Measurements from ENCODE around the gene CALML4.

The CALML4 gene

DNA sequence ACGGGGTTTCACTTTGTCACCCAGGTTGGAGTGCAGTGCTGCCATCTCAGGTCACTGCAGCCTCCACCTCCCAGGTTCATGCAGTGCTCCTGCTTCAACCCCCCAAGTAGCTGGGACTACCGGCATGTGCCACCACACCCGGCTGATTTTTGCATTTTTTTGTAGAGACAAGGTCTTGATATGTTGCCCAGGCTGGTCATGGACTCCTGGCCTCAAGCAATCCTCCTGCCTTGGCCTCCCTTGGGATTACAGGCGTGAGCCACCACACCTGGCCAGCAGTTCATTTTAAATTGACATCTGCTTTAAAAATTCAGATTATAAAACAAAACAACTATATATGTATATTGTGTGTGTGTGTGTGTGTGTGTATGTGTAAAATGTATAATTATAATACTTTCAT is 38.3 kb downstream of the CALML4 start:
- TF ChIP-seq, protein P1, sequence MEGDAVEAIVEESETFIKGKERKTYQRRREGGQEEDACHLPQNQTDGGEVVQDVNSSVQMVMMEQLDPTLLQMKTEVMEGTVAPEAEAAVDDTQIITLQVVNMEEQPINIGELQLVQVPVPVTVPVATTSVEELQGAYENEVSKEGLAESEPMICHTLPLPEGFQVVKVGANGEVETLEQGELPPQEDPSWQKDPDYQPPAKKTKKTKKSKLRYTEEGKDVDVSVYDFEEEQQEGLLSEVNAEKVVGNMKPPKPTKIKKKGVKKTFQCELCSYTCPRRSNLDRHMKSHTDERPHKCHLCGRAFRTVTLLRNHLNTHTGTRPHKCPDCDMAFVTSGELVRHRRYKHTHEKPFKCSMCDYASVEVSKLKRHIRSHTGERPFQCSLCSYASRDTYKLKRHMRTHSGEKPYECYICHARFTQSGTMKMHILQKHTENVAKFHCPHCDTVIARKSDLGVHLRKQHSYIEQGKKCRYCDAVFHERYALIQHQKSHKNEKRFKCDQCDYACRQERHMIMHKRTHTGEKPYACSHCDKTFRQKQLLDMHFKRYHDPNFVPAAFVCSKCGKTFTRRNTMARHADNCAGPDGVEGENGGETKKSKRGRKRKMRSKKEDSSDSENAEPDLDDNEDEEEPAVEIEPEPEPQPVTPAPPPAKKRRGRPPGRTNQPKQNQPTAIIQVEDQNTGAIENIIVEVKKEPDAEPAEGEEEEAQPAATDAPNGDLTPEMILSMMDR (IDR thresholded peaks at IDR 0.05; ENCODE audit: insufficient read depth, low read length), result no peak
- no peak for TF ChIP-seq SPI1 (IDR thresholded peaks at IDR 0.05; ENCODE audit: borderline replicate concordance, low read depth)
- no peak for TF ChIP-seq GABPA (IDR thresholded peaks at IDR 0.05; ENCODE audit: low read depth)
- no peak for TF ChIP-seq POLR2AphosphoS5 (IDR thresholded peaks at IDR 0.05; ENCODE audit: low read depth)
- DNase-seq (ENCODE audit: low read depth in 1 of 2, low spot score in 1 of 2), result no peak
- Histone ChIP-seq H3K4me3 (replicated peaks; ENCODE audit: insufficient read depth, low read length) (no peak overlapping the region), H3K27me3 (ENCODE audit: insufficient read depth, poor library complexity, severe bottlenecking) (no peaks in the 10 kb centered on the region), H3K27ac (replicated peaks) (no peak overlapping the region)

DNA sequence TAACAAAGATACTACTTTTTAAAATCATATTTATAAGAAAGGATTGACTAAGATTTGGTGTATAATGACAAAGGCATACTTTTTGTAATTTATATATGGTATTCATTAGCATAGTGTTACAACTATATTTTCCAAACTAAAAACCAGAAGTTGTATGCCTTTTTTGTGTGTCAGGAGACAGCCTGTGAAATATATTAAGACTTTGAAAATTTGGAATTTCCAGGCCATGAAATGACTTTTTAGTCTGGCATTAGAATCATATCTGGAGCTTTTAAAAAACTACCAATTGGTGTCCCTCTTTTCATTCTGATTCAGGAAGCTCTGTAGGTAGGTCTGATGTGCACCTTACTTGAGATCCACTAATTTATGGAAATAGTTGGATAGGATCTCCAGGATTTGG is 41.9 kb downstream of the CALML4 start:
- no peak for DNase-seq (ENCODE audit: low read depth in 1 of 2, low spot score in 1 of 2)
- Histone ChIP-seq H3K27me3 (ENCODE audit: insufficient read depth, poor library complexity, severe bottlenecking) (no peaks in the 10 kb centered on the region), H3K27ac (replicated peaks) (no peak overlapping the region), H3K4me3 (replicated peaks; ENCODE audit: insufficient read depth, low read length) (no peak overlapping the region)
- TF ChIP-seq POLR2AphosphoS5 (IDR thresholded peaks at IDR 0.05; ENCODE audit: low read depth) (no peak), SPI1 (IDR thresholded peaks at IDR 0.05; ENCODE audit: borderline replicate concordance, low read depth) (no peak)

DNA sequence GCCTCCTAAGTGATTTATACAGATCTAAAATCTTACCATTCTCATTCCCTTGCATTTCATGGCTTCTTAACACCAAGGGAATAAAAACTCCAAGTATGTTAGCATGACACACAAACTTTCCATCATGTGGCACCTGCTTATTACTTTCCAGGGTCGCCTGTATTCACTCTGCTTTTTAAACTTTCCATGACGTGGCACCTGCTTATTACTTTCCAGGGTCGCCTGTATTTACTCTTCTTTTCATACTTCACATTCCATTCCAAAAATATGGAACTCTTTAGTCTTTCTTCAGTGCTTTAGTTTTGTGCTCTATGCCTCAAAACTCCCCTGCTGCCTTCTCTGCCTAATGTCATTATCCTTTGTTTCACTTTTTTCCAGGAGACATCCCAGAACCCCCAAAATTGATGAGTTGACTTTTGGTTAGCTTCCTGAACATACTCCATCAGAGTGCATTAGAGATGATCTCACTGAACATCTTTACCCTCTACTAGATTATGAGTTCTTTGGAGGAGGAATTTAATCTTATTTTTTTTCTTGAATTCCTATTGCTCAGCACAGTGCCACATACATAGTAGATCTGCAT is 47.0 kb downstream of the CALML4 start:
- no peak overlapping the region for H3K27ac ChIP-seq (replicated peaks)
- DNase-seq (ENCODE audit: low read depth in 1 of 2, low spot score in 1 of 2), result no peak
- TF ChIP-seq SPI1 (IDR thresholded peaks at IDR 0.05; ENCODE audit: borderline replicate concordance, low read depth) (no peak), GABPA (IDR thresholded peaks at IDR 0.05; ENCODE audit: low read depth) (no peak), POLR2AphosphoS5 (IDR thresholded peaks at IDR 0.05; ENCODE audit: low read depth) (no peak)
- TF ChIP-seq, protein P1 (IDR thresholded peaks at IDR 0.05; ENCODE audit: insufficient read depth, low read length), result no peak
- TF ChIP-seq, protein P2, sequence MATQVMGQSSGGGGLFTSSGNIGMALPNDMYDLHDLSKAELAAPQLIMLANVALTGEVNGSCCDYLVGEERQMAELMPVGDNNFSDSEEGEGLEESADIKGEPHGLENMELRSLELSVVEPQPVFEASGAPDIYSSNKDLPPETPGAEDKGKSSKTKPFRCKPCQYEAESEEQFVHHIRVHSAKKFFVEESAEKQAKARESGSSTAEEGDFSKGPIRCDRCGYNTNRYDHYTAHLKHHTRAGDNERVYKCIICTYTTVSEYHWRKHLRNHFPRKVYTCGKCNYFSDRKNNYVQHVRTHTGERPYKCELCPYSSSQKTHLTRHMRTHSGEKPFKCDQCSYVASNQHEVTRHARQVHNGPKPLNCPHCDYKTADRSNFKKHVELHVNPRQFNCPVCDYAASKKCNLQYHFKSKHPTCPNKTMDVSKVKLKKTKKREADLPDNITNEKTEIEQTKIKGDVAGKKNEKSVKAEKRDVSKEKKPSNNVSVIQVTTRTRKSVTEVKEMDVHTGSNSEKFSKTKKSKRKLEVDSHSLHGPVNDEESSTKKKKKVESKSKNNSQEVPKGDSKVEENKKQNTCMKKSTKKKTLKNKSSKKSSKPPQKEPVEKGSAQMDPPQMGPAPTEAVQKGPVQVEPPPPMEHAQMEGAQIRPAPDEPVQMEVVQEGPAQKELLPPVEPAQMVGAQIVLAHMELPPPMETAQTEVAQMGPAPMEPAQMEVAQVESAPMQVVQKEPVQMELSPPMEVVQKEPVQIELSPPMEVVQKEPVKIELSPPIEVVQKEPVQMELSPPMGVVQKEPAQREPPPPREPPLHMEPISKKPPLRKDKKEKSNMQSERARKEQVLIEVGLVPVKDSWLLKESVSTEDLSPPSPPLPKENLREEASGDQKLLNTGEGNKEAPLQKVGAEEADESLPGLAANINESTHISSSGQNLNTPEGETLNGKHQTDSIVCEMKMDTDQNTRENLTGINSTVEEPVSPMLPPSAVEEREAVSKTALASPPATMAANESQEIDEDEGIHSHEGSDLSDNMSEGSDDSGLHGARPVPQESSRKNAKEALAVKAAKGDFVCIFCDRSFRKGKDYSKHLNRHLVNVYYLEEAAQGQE (IDR thresholded peaks at IDR 0.05; ENCODE audit: insufficient replicate concordance, low read depth), result no peak

DNA sequence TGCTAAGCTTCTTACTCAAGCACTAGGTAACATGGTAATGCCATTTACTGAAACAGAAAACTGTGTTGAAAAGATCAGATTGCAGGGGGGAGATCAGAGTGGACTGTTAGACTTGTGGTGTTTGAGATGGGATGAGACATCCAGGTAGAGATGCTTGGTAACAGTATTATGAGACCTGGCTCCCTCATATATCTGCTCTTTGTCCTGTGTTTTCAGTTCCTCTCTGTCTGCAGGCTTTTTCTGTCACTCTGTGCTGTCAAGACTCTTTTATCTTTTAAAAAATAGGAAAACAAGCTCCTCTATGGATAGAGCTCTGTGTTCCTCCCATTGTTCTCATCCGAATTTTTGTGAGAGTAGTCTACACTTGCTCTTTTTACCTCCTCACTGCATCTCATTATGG is 48.1 kb downstream of the CALML4 start:
- H3K4me3 ChIP-seq (replicated peaks; ENCODE audit: insufficient read depth, low read length), result no peak overlapping the region
- no peak for DNase-seq (ENCODE audit: low read depth in 1 of 2, low spot score in 1 of 2)
- H3K27me3 ChIP-seq (ENCODE audit: insufficient read depth, poor library complexity, severe bottlenecking), result no peaks in the 10 kb centered on the region
- H3K27ac ChIP-seq (replicated peaks), result no peak overlapping the region
- TF ChIP-seq POLR2AphosphoS5 (IDR thresholded peaks at IDR 0.05; ENCODE audit: low read depth) (no peak), GABPA (IDR thresholded peaks at IDR 0.05; ENCODE audit: low read depth) (no peak), SPI1 (IDR thresholded peaks at IDR 0.05; ENCODE audit: borderline replicate concordance, low read depth) (no peak)
- TF ChIP-seq, protein P1 (IDR thresholded peaks at IDR 0.05; ENCODE audit: insufficient read depth, low read length), result no peak
- TF ChIP-seq, protein P2 (IDR thresholded peaks at IDR 0.05; ENCODE audit: insufficient replicate concordance, low read depth), result no peak

More for the DNA sequence above, 47.0 kb downstream of the CALML4 start:
- Histone ChIP-seq H3K4me3 (replicated peaks; ENCODE audit: insufficient read depth, low read length) (no peak overlapping the region), H3K27me3 (ENCODE audit: insufficient read depth, poor library complexity, severe bottlenecking) (no peaks in the 10 kb centered on the region)

All from HL-60 (cell line).